ENCODE measurements around the gene LPIN3.

DNA sequence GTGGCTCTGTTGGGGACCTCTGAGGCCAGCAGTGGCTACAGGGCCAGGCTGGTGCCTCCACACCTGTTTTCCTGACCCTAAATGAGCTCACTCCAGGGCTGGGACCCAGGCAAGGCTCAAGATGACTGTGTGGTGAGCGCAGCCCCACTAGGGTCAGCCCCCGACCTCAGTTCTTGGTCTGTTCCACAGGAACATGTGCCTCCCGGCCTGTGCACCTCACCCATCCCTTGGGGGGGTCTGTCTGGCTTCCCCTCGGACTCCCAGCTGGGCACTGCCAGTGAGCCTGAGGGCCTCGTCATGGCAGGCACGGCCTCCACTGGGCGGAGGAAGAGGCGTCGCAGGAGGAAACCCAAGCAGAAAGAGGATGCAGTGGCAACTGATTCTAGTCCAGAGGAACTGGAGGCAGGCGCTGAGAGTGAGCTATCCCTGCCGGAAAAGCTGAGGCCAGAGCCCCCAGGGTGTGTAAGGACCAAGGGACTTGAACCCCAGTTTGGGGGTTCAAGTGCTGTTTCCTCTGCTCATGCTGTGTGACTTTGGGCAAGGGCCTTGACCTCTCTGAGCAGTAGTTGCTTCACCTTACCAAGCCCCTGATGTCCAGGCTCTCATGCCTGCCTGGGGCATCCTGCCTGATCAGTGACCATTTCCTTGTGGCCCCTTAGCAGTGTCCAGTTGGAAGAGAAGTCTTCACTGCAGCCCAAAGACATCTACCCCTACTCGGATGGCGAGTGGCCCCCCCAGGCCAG lies 8.0 kb downstream of the LPIN3 start:
- TF ChIP-seq EP300 (IDR thresholded peaks at IDR 0.05) (no peak), POLR2A (IDR thresholded peaks at IDR 0.05; ENCODE audit: low read depth) (no peak)
- TF ChIP-seq, protein P1, sequence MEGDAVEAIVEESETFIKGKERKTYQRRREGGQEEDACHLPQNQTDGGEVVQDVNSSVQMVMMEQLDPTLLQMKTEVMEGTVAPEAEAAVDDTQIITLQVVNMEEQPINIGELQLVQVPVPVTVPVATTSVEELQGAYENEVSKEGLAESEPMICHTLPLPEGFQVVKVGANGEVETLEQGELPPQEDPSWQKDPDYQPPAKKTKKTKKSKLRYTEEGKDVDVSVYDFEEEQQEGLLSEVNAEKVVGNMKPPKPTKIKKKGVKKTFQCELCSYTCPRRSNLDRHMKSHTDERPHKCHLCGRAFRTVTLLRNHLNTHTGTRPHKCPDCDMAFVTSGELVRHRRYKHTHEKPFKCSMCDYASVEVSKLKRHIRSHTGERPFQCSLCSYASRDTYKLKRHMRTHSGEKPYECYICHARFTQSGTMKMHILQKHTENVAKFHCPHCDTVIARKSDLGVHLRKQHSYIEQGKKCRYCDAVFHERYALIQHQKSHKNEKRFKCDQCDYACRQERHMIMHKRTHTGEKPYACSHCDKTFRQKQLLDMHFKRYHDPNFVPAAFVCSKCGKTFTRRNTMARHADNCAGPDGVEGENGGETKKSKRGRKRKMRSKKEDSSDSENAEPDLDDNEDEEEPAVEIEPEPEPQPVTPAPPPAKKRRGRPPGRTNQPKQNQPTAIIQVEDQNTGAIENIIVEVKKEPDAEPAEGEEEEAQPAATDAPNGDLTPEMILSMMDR (IDR thresholded peaks at IDR 0.05), result no peak
